H9 (cell line): ENCODE data around the gene KIF26B. TPM values are rescaled to one million over a fixed set of nuclear protein-coding genes. Genes with fewer than 3 reads are reported as not detected.

ENCODE experiments used
- DNase-seq: peaks from one replicate; pipeline ENCODE4 v3.0.0-alpha.2; 2017
- H2AFZ ChIP-seq: one replicate; pipeline ENCODE4 v1.6.1; 2013; ENCODE audit warnings: mild to moderate bottlenecking, low read length, control low read depth, moderate library complexity
- H2AK5ac ChIP-seq: 2 replicates; pipeline ENCODE4 v1.6.1; 2013; ENCODE audit warnings: low read length, control low read depth, mixed read lengths; ENCODE audit not compliant: insufficient read length
- H2BK120ac ChIP-seq: one replicate; pipeline ENCODE4 v1.6.1; 2013; ENCODE audit warnings: low read depth, mild to moderate bottlenecking, low read length, control low read depth, inconsistent platforms; ENCODE audit not compliant: poor library complexity, severe bottlenecking
- H2BK12ac ChIP-seq: 2 replicates; pipeline ENCODE4 v1.6.1; 2013; ENCODE audit warnings: low read length, control low read depth, mixed read lengths, low read depth; ENCODE audit not compliant: insufficient read length
- H2BK15ac ChIP-seq: 2 replicates; pipeline ENCODE4 v1.6.1; 2013; ENCODE audit warnings: low read depth, low read length, control low read depth
- H2BK20ac ChIP-seq: one replicate; pipeline ENCODE4 v1.6.1; 2013; ENCODE audit warnings: low read depth, mild to moderate bottlenecking, low read length, control low read depth, inconsistent platforms; ENCODE audit not compliant: poor library complexity, severe bottlenecking
- H2BK5ac ChIP-seq: 2 replicates; pipeline ENCODE4 v1.6.1; 2013; ENCODE audit warnings: low read length, control low read depth, mixed read lengths; ENCODE audit not compliant: insufficient read length
- H3K14ac ChIP-seq: 2 replicates; pipeline ENCODE4 v1.6.1; 2013; ENCODE audit warnings: low read length, control low read depth; ENCODE audit not compliant: insufficient read depth
- H3K18ac ChIP-seq: 2 replicates; pipeline ENCODE4 v1.6.1; 2013; ENCODE audit warnings: low read depth, mild to moderate bottlenecking, mixed read lengths, low read length, control low read depth; ENCODE audit not compliant: insufficient read length
- H3K23ac ChIP-seq: 2 replicates; pipeline ENCODE4 v1.6.1; 2013; ENCODE audit warnings: low read length, control low read depth, mixed read lengths, low read depth; ENCODE audit not compliant: insufficient read length
- H3K23me2 ChIP-seq: 2 replicates; pipeline ENCODE4 v1.6.1; 2013; ENCODE audit warnings: low read depth, mild to moderate bottlenecking, mixed read lengths, low read length, control low read depth; ENCODE audit not compliant: insufficient read length, poor library complexity, severe bottlenecking
- H3K27ac ChIP-seq: 2 replicates; pipeline ENCODE4 v1.5.1; 2013; ENCODE audit warnings: low read length, control low read depth, mixed read lengths, low read depth; ENCODE audit not compliant: insufficient read length
- H3K27me3 ChIP-seq: 2 replicates; pipeline ENCODE4 v1.6.1; 2013; ENCODE audit warnings: low read length, control low read depth, inconsistent platforms; ENCODE audit not compliant: insufficient read depth
- H3K4ac ChIP-seq: 2 replicates; pipeline ENCODE4 v1.6.1; 2013; ENCODE audit warnings: low read depth, mild to moderate bottlenecking, control low read depth, inconsistent platforms, low read length, moderate library complexity
- H3K4me1 ChIP-seq: 2 replicates; pipeline ENCODE4 v1.6.1; 2013; ENCODE audit warnings: low read length, control low read depth, inconsistent platforms; ENCODE audit not compliant: insufficient read depth
- H3K4me2 ChIP-seq: 2 replicates; pipeline ENCODE4 v1.6.1; 2013; ENCODE audit warnings: low read length, control low read depth, mixed read lengths; ENCODE audit not compliant: insufficient read length, insufficient read depth
- H3K56ac ChIP-seq: 2 replicates; pipeline ENCODE4 v1.6.1; 2013; ENCODE audit warnings: low read depth, mild to moderate bottlenecking, mixed read lengths, low read length, control low read depth; ENCODE audit not compliant: insufficient read length
- H3K79me1 ChIP-seq: 2 replicates; pipeline ENCODE4 v1.6.1; 2013; ENCODE audit warnings: low read depth, mild to moderate bottlenecking, moderate library complexity, low read length, control low read depth, inconsistent platforms; ENCODE audit not compliant: insufficient read depth, poor library complexity, severe bottlenecking
- H3K79me2 ChIP-seq: 2 replicates; pipeline ENCODE4 v1.6.1; 2013; ENCODE audit warnings: low read length, control low read depth, inconsistent platforms; ENCODE audit not compliant: insufficient read depth
- H3K9ac ChIP-seq: 2 replicates; pipeline ENCODE4 v1.6.1; 2013; ENCODE audit warnings: low read length, control low read depth, mixed read lengths; ENCODE audit not compliant: insufficient read length; ENCODE audit errors: extremely low read depth
- H3K9me3 ChIP-seq: one replicate; pipeline ENCODE4 v1.6.1; 2013; ENCODE audit warnings: low read depth, low read length, inconsistent platforms; ENCODE audit not compliant: control insufficient read depth
- H3T11ph ChIP-seq: one replicate; pipeline ENCODE4 v1.6.1; 2013; ENCODE audit warnings: mild to moderate bottlenecking, low read length, control low read depth, inconsistent platforms
- H4K20me1 ChIP-seq: one replicate; pipeline ENCODE4 v1.6.1; 2013; ENCODE audit not compliant: control insufficient read depth, insufficient read length, insufficient read depth
- H4K5ac ChIP-seq: 2 replicates; pipeline ENCODE4 v1.6.1; 2013; ENCODE audit warnings: low read depth, mild to moderate bottlenecking, mixed read lengths, low read length, control low read depth; ENCODE audit not compliant: insufficient read length
- H4K8ac ChIP-seq: replicated peaks from 2 replicates; pipeline ENCODE4 v1.6.1; 2013; ENCODE audit warnings: low read length, control low read depth, mixed read lengths, low read depth; ENCODE audit not compliant: insufficient read length
- H4K91ac ChIP-seq: 2 replicates; pipeline ENCODE4 v1.6.1; 2013; ENCODE audit warnings: low read depth, mild to moderate bottlenecking, moderate library complexity, mixed read lengths, low read length, control low read depth; ENCODE audit not compliant: insufficient read length
- H3K27ac Mint-ChIP-seq, 3 experiments: 2 replicates in 2 of 3; 3 replicates in 1 of 3; pipeline ENCODE4 v1.8.0; 2020 to 2021; ENCODE audit warnings: mixed read lengths in 3 of 3, mild to moderate bottlenecking in 1 of 3, moderate library complexity in 1 of 3
- H3K27me3 Mint-ChIP-seq: 2 replicates; pipeline ENCODE4 v1.8.0; 2021; ENCODE audit warnings: low read depth, mild to moderate bottlenecking, moderate library complexity, mixed read lengths
- H3K36me3 Mint-ChIP-seq, 3 experiments: 2 replicates in 2 of 3; 3 replicates in 1 of 3; pipeline ENCODE4 v1.8.0; 2020 to 2021; ENCODE audit warnings: low read depth in 3 of 3, mixed read lengths in 3 of 3; ENCODE audit not compliant: insufficient read depth in 1 of 3
- H3K4me1 Mint-ChIP-seq, 2 experiments: 2 replicates each; pipeline ENCODE4 v1.8.0; 2020; ENCODE audit warnings: mixed read lengths in 2 of 2
- H3K4me3 Mint-ChIP-seq, 2 experiments: 2 replicates in 1 of 2; 3 replicates in 1 of 2; pipeline ENCODE4 v1.8.0; 2020 to 2021; ENCODE audit warnings: mild to moderate bottlenecking in 2 of 2, mixed read lengths in 2 of 2, moderate library complexity in 1 of 2
- H3K9me3 Mint-ChIP-seq, 2 experiments: 2 replicates in 1 of 2; 3 replicates in 1 of 2; pipeline ENCODE4 v1.8.0; 2020; ENCODE audit warnings: mild to moderate bottlenecking in 2 of 2, mixed read lengths in 2 of 2, moderate library complexity in 1 of 2
- CTCF ChIP-seq: fragments of 200-600 bp; sonication (generic); conservative IDR thresholded peaks from 3 replicates; pipeline ENCODE4 v1.8.0; 2021; ENCODE audit warnings: antibody characterized with exemption, mild to moderate bottlenecking
- WGBS: extraction: QIAGEN DNeasy Blood & Tissue Kit; methylation state at CpG from one replicate; pipeline ENCODE4 v1.1.7; 2013; ENCODE audit warnings: missing lambda C conversion rate, low lambda C conversion rate, mixed read lengths; ENCODE audit not compliant: insufficient read length; ENCODE audit errors: extremely low coverage; 5-methylcytosine and 5-hydroxymethylcytosine counted together
- total RNA-seq: library from RNA; stranded (reverse); gene quantifications from 2 replicates; pipeline ENCODE4 v1.2.1, GENCODE V29; 2021

KIF26B gene
- total RNA-seq, 1 experiment from 2014 or later, result 0.13 TPM

DNA sequence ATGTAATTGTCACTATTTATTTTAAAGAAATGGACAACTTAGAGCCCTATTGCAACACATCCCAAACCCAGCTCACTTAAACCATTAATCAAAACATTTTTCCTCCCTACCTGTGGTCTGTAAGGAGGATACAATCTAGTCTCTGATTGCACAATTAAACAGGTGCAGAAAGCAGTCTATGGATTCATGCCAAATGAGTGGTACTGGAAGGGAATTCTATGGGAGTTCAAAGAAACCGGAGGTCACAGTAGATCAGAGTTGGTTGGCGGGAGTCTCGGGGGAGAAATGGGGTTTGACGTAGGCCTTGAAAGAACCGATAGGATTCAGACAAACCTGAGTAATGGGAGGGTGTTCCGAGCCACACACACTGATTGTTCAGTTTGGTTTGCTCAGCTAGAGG lies 314.9 kb downstream of the KIF26B start:
- Mint-ChIP-seq H3K4me1 (peaks cover 5 to 12% of the 10 kb centered on the region in 2 experiments; a peak in 3 of 4 replicates), H3K9me3 (no peaks in the 10 kb centered on the region; a peak in 3 of 5 replicates), H3K27ac (no peak overlapping the region), H3K4me3 (no peak overlapping the region), H3K27me3 (peaks cover 3% of the 10 kb centered on the region; the same call in 1 of the 2 replicates), H3K36me3 (no peaks in the 10 kb centered on the region; a peak in 1 of 7 replicates)
- Histone ChIP-seq H3K18ac (no peak overlapping the region), H2BK5ac (no peak overlapping the region), H3K79me1 (no peaks in the 10 kb centered on the region), H3T11ph (no peak overlapping the region), H2BK120ac (no peak overlapping the region), H4K91ac (no peak overlapping the region), H4K20me1 (no peaks in the 10 kb centered on the region), H4K5ac (no peak overlapping the region), H2AFZ (no peak overlapping the region), H3K9ac (no peak overlapping the region), H3K4me2 (no peak overlapping the region), H3K79me2 (no peaks in the 10 kb centered on the region), H2BK15ac (no peak overlapping the region), H3K4me1 (no peaks in the 10 kb centered on the region), H2BK12ac (no peak overlapping the region), H3K4ac (no peak overlapping the region), H2BK20ac (no peak overlapping the region), H3K14ac (no peak overlapping the region), H2AK5ac (no peak overlapping the region), H3K23ac (no peak overlapping the region), H3K27ac (no peak overlapping the region), H3K56ac (no peak overlapping the region), H3K27me3 (no peaks in the 10 kb centered on the region), H4K8ac (no peak overlapping the region), H3K9me3 (no peaks in the 10 kb centered on the region), H3K23me2 (no peaks in the 10 kb centered on the region)
- TF ChIP-seq CTCF, result no peak
- no peak for DNase-seq
- no CpG with 5 or more reads among the region's 6 CpGs for WGBS
